ENCODE data around the gene LRRC42. TPM values are rescaled to one million over a fixed set of nuclear protein-coding genes. Genes with fewer than 3 reads are reported as not detected.
"Not testable (repeated sequence)": the region's sequence is repeated elsewhere in the genome, so short reads cannot be mapped to it uniquely, and the experiment has no call there.

The LRRC42 gene
- polyA plus RNA-seq, 4 donors = 43.7 to 48.2 (median 44.4) TPM

GRCh38 chr1:53964109-53964508, 18.0 kb downstream of the LRRC42 start:
- DNase-seq (ENCODE audit: low read depth in 4 of 4, low spot score in 3 of 4) = no peak

GRCh38 chr1:53966794-53967193, 20.6 kb downstream of the LRRC42 start:
- DNase-seq (ENCODE audit: low read depth in 4 of 4, low spot score in 3 of 4) = no peak

- no peak for DNase-seq (ENCODE audit: low read depth in 4 of 4, low spot score in 3 of 4)
Observed at GRCh38 chr1:53967409-53968124, 21.4 kb downstream of the LRRC42 start.

GRCh38 chr1:53968125-53968513, 22.0 kb downstream of the LRRC42 start:
- DNase-seq (ENCODE audit: low read depth in 4 of 4, low spot score in 3 of 4) = no peak

GRCh38 chr1:53969323-53969722, 23.2 kb downstream of the LRRC42 start:
- not testable (repeated sequence) for DNase-seq (ENCODE audit: low read depth in 4 of 4, low spot score in 3 of 4)

- DNase-seq (ENCODE audit: low read depth in 4 of 4, low spot score in 3 of 4) = no peak
Observed at GRCh38 chr1:53971718-53972117, 25.6 kb downstream of the LRRC42 start.

GRCh38 chr1:53975861-53976260, 29.7 kb downstream of the LRRC42 start:
- DNase-seq (ENCODE audit: low read depth in 4 of 4, low spot score in 3 of 4) = no peak

- peak in 1 of 4 donors; percentile 12 for DNase-seq (ENCODE audit: low read depth in 4 of 4, low spot score in 3 of 4)
Observed at GRCh38 chr1:53979712-53980450, 33.7 kb downstream of the LRRC42 start.

- no peak for DNase-seq (ENCODE audit: low read depth in 4 of 4, low spot score in 3 of 4)
Observed at GRCh38 chr1:53981220-53981619, 35.1 kb downstream of the LRRC42 start.

- DNase-seq (ENCODE audit: low read depth in 4 of 4, low spot score in 3 of 4) = peak; percentile 13 to 36 (median 22)
Observed at GRCh38 chr1:53982034-53982762, 36.0 kb downstream of the LRRC42 start.

- peak; percentile 29 to 36 (median 34) for DNase-seq (ENCODE audit: low read depth in 4 of 4, low spot score in 3 of 4)
Observed at GRCh38 chr1:53982763-53983104, 36.6 kb downstream of the LRRC42 start.

- no peak for DNase-seq (ENCODE audit: low read depth in 4 of 4, low spot score in 3 of 4)
Observed at GRCh38 chr1:53984726-53985125, 38.6 kb downstream of the LRRC42 start.

- no peak for DNase-seq (ENCODE audit: low read depth in 4 of 4, low spot score in 3 of 4)
Observed at GRCh38 chr1:53986458-53986857, 40.3 kb downstream of the LRRC42 start.

GRCh38 chr1:53987880-53988279, 41.7 kb downstream of the LRRC42 start:
- DNase-seq (ENCODE audit: low read depth in 4 of 4, low spot score in 3 of 4) = no peak

- DNase-seq (ENCODE audit: low read depth in 4 of 4, low spot score in 3 of 4) = no peak
Observed at GRCh38 chr1:53992085-53992874, 46.1 kb downstream of the LRRC42 start.

- not testable (repeated sequence) for DNase-seq (ENCODE audit: low read depth in 4 of 4, low spot score in 3 of 4)
Observed at GRCh38 chr1:53994516-53994915, 48.4 kb downstream of the LRRC42 start.

GRCh38 chr1:53995683-53996082, 49.5 kb downstream of the LRRC42 start:
- DNase-seq (ENCODE audit: low read depth in 4 of 4, low spot score in 3 of 4) = no peak

GRCh38 chr1:53998223-53998622, 52.1 kb downstream of the LRRC42 start:
- DNase-seq (ENCODE audit: low read depth in 4 of 4, low spot score in 3 of 4) = no peak

GRCh38 chr1:53999920-54000319, 53.8 kb downstream of the LRRC42 start:
- DNase-seq (ENCODE audit: low read depth in 4 of 4, low spot score in 3 of 4) = no peak

- DNase-seq (ENCODE audit: low read depth in 4 of 4, low spot score in 3 of 4) = no peak
Observed at GRCh38 chr1:54001591-54001990, 55.4 kb downstream of the LRRC42 start.
